H9 (cell line): ENCODE results near the gene MIS18BP1. TPM values are rescaled to one million over a fixed set of nuclear protein-coding genes. Genes with fewer than 3 reads are reported as not detected.

ENCODE experiments used
- DNase-seq: peaks from one replicate; pipeline ENCODE4 v3.0.0-alpha.2; 2017
- H2AFZ ChIP-seq: one replicate; pipeline ENCODE4 v1.6.1; 2013; ENCODE audit warnings: mild to moderate bottlenecking, low read length, control low read depth, moderate library complexity
- H2AK5ac ChIP-seq: 2 replicates; pipeline ENCODE4 v1.6.1; 2013; ENCODE audit warnings: low read length, control low read depth, mixed read lengths; ENCODE audit not compliant: insufficient read length
- H2BK120ac ChIP-seq: one replicate; pipeline ENCODE4 v1.6.1; 2013; ENCODE audit warnings: low read depth, mild to moderate bottlenecking, low read length, control low read depth, inconsistent platforms; ENCODE audit not compliant: poor library complexity, severe bottlenecking
- H2BK12ac ChIP-seq: 2 replicates; pipeline ENCODE4 v1.6.1; 2013; ENCODE audit warnings: low read length, control low read depth, mixed read lengths, low read depth; ENCODE audit not compliant: insufficient read length
- H2BK15ac ChIP-seq: 2 replicates; pipeline ENCODE4 v1.6.1; 2013; ENCODE audit warnings: low read depth, low read length, control low read depth
- H2BK20ac ChIP-seq: one replicate; pipeline ENCODE4 v1.6.1; 2013; ENCODE audit warnings: low read depth, mild to moderate bottlenecking, low read length, control low read depth, inconsistent platforms; ENCODE audit not compliant: poor library complexity, severe bottlenecking
- H2BK5ac ChIP-seq: 2 replicates; pipeline ENCODE4 v1.6.1; 2013; ENCODE audit warnings: low read length, control low read depth, mixed read lengths; ENCODE audit not compliant: insufficient read length
- H3K14ac ChIP-seq: 2 replicates; pipeline ENCODE4 v1.6.1; 2013; ENCODE audit warnings: low read length, control low read depth; ENCODE audit not compliant: insufficient read depth
- H3K18ac ChIP-seq: 2 replicates; pipeline ENCODE4 v1.6.1; 2013; ENCODE audit warnings: low read depth, mild to moderate bottlenecking, mixed read lengths, low read length, control low read depth; ENCODE audit not compliant: insufficient read length
- H3K23ac ChIP-seq: 2 replicates; pipeline ENCODE4 v1.6.1; 2013; ENCODE audit warnings: low read length, control low read depth, mixed read lengths, low read depth; ENCODE audit not compliant: insufficient read length
- H3K23me2 ChIP-seq: 2 replicates; pipeline ENCODE4 v1.6.1; 2013; ENCODE audit warnings: low read depth, mild to moderate bottlenecking, mixed read lengths, low read length, control low read depth; ENCODE audit not compliant: insufficient read length, poor library complexity, severe bottlenecking
- H3K27ac ChIP-seq: 2 replicates; pipeline ENCODE4 v1.5.1; 2013; ENCODE audit warnings: low read length, control low read depth, mixed read lengths, low read depth; ENCODE audit not compliant: insufficient read length
- H3K27me3 ChIP-seq: 2 replicates; pipeline ENCODE4 v1.6.1; 2013; ENCODE audit warnings: low read length, control low read depth, inconsistent platforms; ENCODE audit not compliant: insufficient read depth
- H3K4ac ChIP-seq: 2 replicates; pipeline ENCODE4 v1.6.1; 2013; ENCODE audit warnings: low read depth, mild to moderate bottlenecking, control low read depth, inconsistent platforms, low read length, moderate library complexity
- H3K4me1 ChIP-seq: 2 replicates; pipeline ENCODE4 v1.6.1; 2013; ENCODE audit warnings: low read length, control low read depth, inconsistent platforms; ENCODE audit not compliant: insufficient read depth
- H3K4me2 ChIP-seq: 2 replicates; pipeline ENCODE4 v1.6.1; 2013; ENCODE audit warnings: low read length, control low read depth, mixed read lengths; ENCODE audit not compliant: insufficient read length, insufficient read depth
- H3K56ac ChIP-seq: 2 replicates; pipeline ENCODE4 v1.6.1; 2013; ENCODE audit warnings: low read depth, mild to moderate bottlenecking, mixed read lengths, low read length, control low read depth; ENCODE audit not compliant: insufficient read length
- H3K79me1 ChIP-seq: 2 replicates; pipeline ENCODE4 v1.6.1; 2013; ENCODE audit warnings: low read depth, mild to moderate bottlenecking, moderate library complexity, low read length, control low read depth, inconsistent platforms; ENCODE audit not compliant: insufficient read depth, poor library complexity, severe bottlenecking
- H3K79me2 ChIP-seq: 2 replicates; pipeline ENCODE4 v1.6.1; 2013; ENCODE audit warnings: low read length, control low read depth, inconsistent platforms; ENCODE audit not compliant: insufficient read depth
- H3K9ac ChIP-seq: 2 replicates; pipeline ENCODE4 v1.6.1; 2013; ENCODE audit warnings: low read length, control low read depth, mixed read lengths; ENCODE audit not compliant: insufficient read length; ENCODE audit errors: extremely low read depth
- H3K9me3 ChIP-seq: one replicate; pipeline ENCODE4 v1.6.1; 2013; ENCODE audit warnings: low read depth, low read length, inconsistent platforms; ENCODE audit not compliant: control insufficient read depth
- H3T11ph ChIP-seq: one replicate; pipeline ENCODE4 v1.6.1; 2013; ENCODE audit warnings: mild to moderate bottlenecking, low read length, control low read depth, inconsistent platforms
- H4K20me1 ChIP-seq: one replicate; pipeline ENCODE4 v1.6.1; 2013; ENCODE audit not compliant: control insufficient read depth, insufficient read length, insufficient read depth
- H4K5ac ChIP-seq: 2 replicates; pipeline ENCODE4 v1.6.1; 2013; ENCODE audit warnings: low read depth, mild to moderate bottlenecking, mixed read lengths, low read length, control low read depth; ENCODE audit not compliant: insufficient read length
- H4K8ac ChIP-seq: replicated peaks from 2 replicates; pipeline ENCODE4 v1.6.1; 2013; ENCODE audit warnings: low read length, control low read depth, mixed read lengths, low read depth; ENCODE audit not compliant: insufficient read length
- H4K91ac ChIP-seq: 2 replicates; pipeline ENCODE4 v1.6.1; 2013; ENCODE audit warnings: low read depth, mild to moderate bottlenecking, moderate library complexity, mixed read lengths, low read length, control low read depth; ENCODE audit not compliant: insufficient read length
- H3K27ac Mint-ChIP-seq, 3 experiments: 2 replicates in 2 of 3; 3 replicates in 1 of 3; pipeline ENCODE4 v1.8.0; 2020 to 2021; ENCODE audit warnings: mixed read lengths in 3 of 3, mild to moderate bottlenecking in 1 of 3, moderate library complexity in 1 of 3
- H3K27me3 Mint-ChIP-seq: 2 replicates; pipeline ENCODE4 v1.8.0; 2021; ENCODE audit warnings: low read depth, mild to moderate bottlenecking, moderate library complexity, mixed read lengths
- H3K36me3 Mint-ChIP-seq, 3 experiments: 2 replicates in 2 of 3; 3 replicates in 1 of 3; pipeline ENCODE4 v1.8.0; 2020 to 2021; ENCODE audit warnings: low read depth in 3 of 3, mixed read lengths in 3 of 3; ENCODE audit not compliant: insufficient read depth in 1 of 3
- H3K4me1 Mint-ChIP-seq, 2 experiments: 2 replicates each; pipeline ENCODE4 v1.8.0; 2020; ENCODE audit warnings: mixed read lengths in 2 of 2
- H3K4me3 Mint-ChIP-seq, 2 experiments: 2 replicates in 1 of 2; 3 replicates in 1 of 2; pipeline ENCODE4 v1.8.0; 2020 to 2021; ENCODE audit warnings: mild to moderate bottlenecking in 2 of 2, mixed read lengths in 2 of 2, moderate library complexity in 1 of 2
- H3K9me3 Mint-ChIP-seq, 2 experiments: 2 replicates in 1 of 2; 3 replicates in 1 of 2; pipeline ENCODE4 v1.8.0; 2020; ENCODE audit warnings: mild to moderate bottlenecking in 2 of 2, mixed read lengths in 2 of 2, moderate library complexity in 1 of 2
- WGBS: extraction: QIAGEN DNeasy Blood & Tissue Kit; methylation state at CpG from one replicate; pipeline ENCODE4 v1.1.7; 2013; ENCODE audit warnings: missing lambda C conversion rate, low lambda C conversion rate, mixed read lengths; ENCODE audit not compliant: insufficient read length; ENCODE audit errors: extremely low coverage; 5-methylcytosine and 5-hydroxymethylcytosine counted together
- total RNA-seq: library from RNA; stranded (reverse); gene quantifications from 2 replicates; pipeline ENCODE4 v1.2.1, GENCODE V29; 2021
- TF ChIP-seq, protein P1 (sequence below): fragments of 200-600 bp; sonication (generic); conservative IDR thresholded peaks from 3 replicates; pipeline ENCODE4 v1.8.0; 2021; ENCODE audit warnings: antibody characterized with exemption, mild to moderate bottlenecking

The MIS18BP1 gene
- total RNA-seq, 1 experiment from 2014 or later: 60.6 TPM

DNA sequence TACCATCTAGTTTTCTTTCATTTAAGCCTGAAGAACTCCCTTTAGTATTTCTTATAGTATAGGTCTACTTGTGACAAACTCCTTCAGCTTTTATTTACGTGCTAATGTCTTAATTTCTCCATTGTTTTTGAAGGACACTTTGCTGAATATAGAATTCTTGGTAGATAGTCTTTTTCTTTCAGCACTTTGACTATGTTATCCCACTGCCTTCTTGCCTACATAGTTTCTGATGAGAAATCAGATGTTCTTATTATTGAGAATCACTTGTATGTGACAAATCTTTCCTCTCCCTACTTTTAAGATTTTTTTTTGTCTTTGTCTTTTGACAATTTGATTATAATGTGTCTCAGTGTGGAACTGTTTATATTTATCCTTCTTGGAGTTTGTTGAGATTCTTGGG lies 5.1 kb upstream of the MIS18BP1 start:
- no peaks in the 10 kb centered on the region for H3K23me2 ChIP-seq
- Mint-ChIP-seq H3K27ac (no peak overlapping the region), H3K4me3 (no peak overlapping the region), H3K36me3 (peaks cover 7 to 17% (median 13%) of the 10 kb centered on the region in 3 experiments), H3K4me1 (peaks cover 11 to 17% of the 10 kb centered on the region in 2 experiments), H3K9me3 (peaks cover 26 to 28% of the 10 kb centered on the region in 2 experiments), H3K27me3 (peaks cover 2% of the 10 kb centered on the region; the same call in 1 of the 2 replicates)
- no peak overlapping the region for H3K23ac ChIP-seq
- no peak overlapping the region for H3K4ac ChIP-seq
- no peak overlapping the region for H2AK5ac ChIP-seq
- TF ChIP-seq, protein P1, sequence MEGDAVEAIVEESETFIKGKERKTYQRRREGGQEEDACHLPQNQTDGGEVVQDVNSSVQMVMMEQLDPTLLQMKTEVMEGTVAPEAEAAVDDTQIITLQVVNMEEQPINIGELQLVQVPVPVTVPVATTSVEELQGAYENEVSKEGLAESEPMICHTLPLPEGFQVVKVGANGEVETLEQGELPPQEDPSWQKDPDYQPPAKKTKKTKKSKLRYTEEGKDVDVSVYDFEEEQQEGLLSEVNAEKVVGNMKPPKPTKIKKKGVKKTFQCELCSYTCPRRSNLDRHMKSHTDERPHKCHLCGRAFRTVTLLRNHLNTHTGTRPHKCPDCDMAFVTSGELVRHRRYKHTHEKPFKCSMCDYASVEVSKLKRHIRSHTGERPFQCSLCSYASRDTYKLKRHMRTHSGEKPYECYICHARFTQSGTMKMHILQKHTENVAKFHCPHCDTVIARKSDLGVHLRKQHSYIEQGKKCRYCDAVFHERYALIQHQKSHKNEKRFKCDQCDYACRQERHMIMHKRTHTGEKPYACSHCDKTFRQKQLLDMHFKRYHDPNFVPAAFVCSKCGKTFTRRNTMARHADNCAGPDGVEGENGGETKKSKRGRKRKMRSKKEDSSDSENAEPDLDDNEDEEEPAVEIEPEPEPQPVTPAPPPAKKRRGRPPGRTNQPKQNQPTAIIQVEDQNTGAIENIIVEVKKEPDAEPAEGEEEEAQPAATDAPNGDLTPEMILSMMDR: no peak
- H4K91ac ChIP-seq: no peak overlapping the region
- H4K5ac ChIP-seq: no peak overlapping the region
- no peak overlapping the region for H3K18ac ChIP-seq
- H3K79me2 ChIP-seq: no peaks in the 10 kb centered on the region
- no peak overlapping the region for H3K14ac ChIP-seq
- no peak overlapping the region for H2BK120ac ChIP-seq
- no peak overlapping the region for H2BK15ac ChIP-seq
- H4K20me1 ChIP-seq: no peaks in the 10 kb centered on the region
- no peak overlapping the region for H3K56ac ChIP-seq
- no peak overlapping the region for H3T11ph ChIP-seq
- no peaks in the 10 kb centered on the region for H3K9me3 ChIP-seq
- H3K79me1 ChIP-seq: no peaks in the 10 kb centered on the region
- H2BK12ac ChIP-seq: no peak overlapping the region
- no peaks in the 10 kb centered on the region for H3K27me3 ChIP-seq
- WGBS: no CpG with 5 or more reads among the region's 1 CpG
- no peak overlapping the region for H3K27ac ChIP-seq
- no peaks in the 10 kb centered on the region for H3K4me1 ChIP-seq
- no peak overlapping the region for H2BK20ac ChIP-seq
- no peak overlapping the region for H4K8ac ChIP-seq
- no peak overlapping the region for H2AFZ ChIP-seq
- no peak for DNase-seq
- no peak overlapping the region for H2BK5ac ChIP-seq
- no peak overlapping the region for H3K9ac ChIP-seq
- H3K4me2 ChIP-seq: no peak overlapping the region
